OCI-M1 (cell line): ENCODE results near the gene PLSCR5.
A peak's percentile ranks its signal among the peaks of the same experiment; 100 is the strongest.

ENCODE experiments used
- DNase-seq: peaks from one replicate; lab custom pipeline; 2025; lab: John Stamatoyannopoulos, UW

Gene PLSCR5

GRCh38 chr3:146544002-146544928 lies 60.9 kb downstream of the PLSCR5 start, which contains the start of gene PLSCR1:
PLSCR1 (minus strand) TSS chr3:146544607; CDS start chr3:146536552, 8,055 bp downstream.
- peak; percentile 98 for DNase-seq

- peak; percentile 79 for DNase-seq
Observed at GRCh38 chr3:146543461-146544001, 61.6 kb downstream of the PLSCR5 start.

GRCh38 chr3:146542978-146543377 lies 62.2 kb downstream of the PLSCR5 start:
- peak; percentile 72 for DNase-seq

- peak; percentile 73 for DNase-seq
Observed at GRCh38 chr3:146542179-146542578, 63.0 kb downstream of the PLSCR5 start.

GRCh38 chr3:146540978-146541377 lies 64.2 kb downstream of the PLSCR5 start:
- DNase-seq: no peak

GRCh38 chr3:146540236-146540635 lies 64.9 kb downstream of the PLSCR5 start:
- peak; percentile 33 for DNase-seq

GRCh38 chr3:146539315-146539714 lies 65.8 kb downstream of the PLSCR5 start:
- no peak for DNase-seq

- no peak for DNase-seq
Observed at GRCh38 chr3:146537603-146538002, 67.5 kb downstream of the PLSCR5 start.

GRCh38 chr3:146536681-146537080 lies 68.5 kb downstream of the PLSCR5 start:
- DNase-seq: no peak
